ENCODE results near the gene NDUFAB1. TPM values are rescaled to one million over a fixed set of nuclear protein-coding genes. Genes with fewer than 3 reads are reported as not detected.

NDUFAB1 gene
- total and polyA plus RNA-seq, 2 of the 13 experiments (the other 11 are each of a cell fraction or from before 2014, with no cell fraction given), result 221 to 601 TPM

DNA sequence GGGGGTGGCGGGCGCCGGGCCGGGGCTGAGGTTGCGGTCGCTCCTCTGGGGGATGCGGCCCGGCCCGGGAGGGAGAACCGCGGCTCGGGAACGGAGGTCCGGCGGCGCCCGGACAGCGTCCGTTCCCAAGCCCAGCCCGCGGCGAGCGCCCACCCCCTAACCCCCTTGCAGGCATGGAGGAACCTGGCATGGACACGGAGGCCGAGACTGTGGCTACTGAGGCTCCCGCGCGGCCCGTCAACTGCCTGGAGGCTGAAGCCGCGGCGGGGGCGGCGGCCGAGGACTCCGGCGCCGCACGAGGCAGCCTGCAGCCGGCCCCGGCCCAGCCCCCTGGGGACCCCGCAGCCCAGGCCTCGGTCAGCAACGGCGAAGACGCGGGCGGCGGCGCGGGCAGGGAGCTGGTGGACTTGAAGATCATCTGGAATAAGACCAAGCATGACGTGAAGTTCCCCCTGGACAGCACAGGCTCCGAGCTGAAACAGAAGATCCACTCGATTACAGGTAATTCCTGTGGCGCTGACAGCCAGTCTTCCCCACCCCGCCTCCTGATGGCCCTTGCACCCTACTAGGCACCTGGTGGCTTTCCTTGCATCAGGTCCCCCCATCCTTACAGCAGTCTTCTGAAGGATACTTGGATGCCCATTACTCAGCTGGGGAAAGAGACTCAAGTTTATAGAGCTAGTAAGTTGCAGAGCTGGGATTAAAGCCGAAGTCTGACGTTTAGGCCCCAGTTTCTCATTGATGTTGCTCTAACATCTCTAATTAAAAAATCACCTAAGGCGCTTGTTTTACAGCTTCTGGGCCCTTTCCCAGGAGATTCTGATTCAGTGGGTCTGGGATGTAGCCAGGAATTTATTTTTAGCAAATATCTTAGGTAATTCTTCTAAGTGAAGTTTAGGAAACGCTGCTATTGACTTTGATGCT, 38.1 kb downstream of the NDUFAB1 start (continued):
- TF ChIP-seq TARDBP (CRISPR knock-in tag; IDR thresholded peaks at IDR 0.05), result peak; percentile 12; the same call in 1 of the 2 replicates
- no peak; the same call in 1 of the 2 replicates for TF ChIP-seq MTA1 (CRISPR knock-in tag; IDR thresholded peaks at IDR 0.05; ENCODE audit: borderline replicate concordance)
- TF ChIP-seq MEIS2 (CRISPR knock-in tag; IDR thresholded peaks at IDR 0.05), result 0 out of 2 replicates have a peak, but pooled peaks have one; percentile 41
- TF ChIP-seq SOX13 (IDR thresholded peaks at IDR 0.05), result no peak
- TF ChIP-seq SOX13 (CRISPR knock-in tag; conservative IDR thresholded peaks at IDR 0.05 in 1 of 2, IDR thresholded peaks at IDR 0.05 in 1 of 2), result no peak
- peak; percentile 62; the same call in 1 of the 2 replicates for TF ChIP-seq ZNF737 (CRISPR knock-in tag; IDR thresholded peaks at IDR 0.05; ENCODE audit: borderline replicate concordance)
- TF ChIP-seq, protein P1, sequence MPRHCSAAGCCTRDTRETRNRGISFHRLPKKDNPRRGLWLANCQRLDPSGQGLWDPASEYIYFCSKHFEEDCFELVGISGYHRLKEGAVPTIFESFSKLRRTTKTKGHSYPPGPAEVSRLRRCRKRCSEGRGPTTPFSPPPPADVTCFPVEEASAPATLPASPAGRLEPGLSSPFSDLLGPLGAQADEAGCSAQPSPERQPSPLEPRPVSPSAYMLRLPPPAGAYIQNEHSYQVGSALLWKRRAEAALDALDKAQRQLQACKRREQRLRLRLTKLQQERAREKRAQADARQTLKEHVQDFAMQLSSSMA (CRISPR knock-in tag; IDR thresholded peaks at IDR 0.05), result 0 out of 2 replicates have a peak, but pooled peaks have one; percentile 1
- TF ChIP-seq, protein P2, sequence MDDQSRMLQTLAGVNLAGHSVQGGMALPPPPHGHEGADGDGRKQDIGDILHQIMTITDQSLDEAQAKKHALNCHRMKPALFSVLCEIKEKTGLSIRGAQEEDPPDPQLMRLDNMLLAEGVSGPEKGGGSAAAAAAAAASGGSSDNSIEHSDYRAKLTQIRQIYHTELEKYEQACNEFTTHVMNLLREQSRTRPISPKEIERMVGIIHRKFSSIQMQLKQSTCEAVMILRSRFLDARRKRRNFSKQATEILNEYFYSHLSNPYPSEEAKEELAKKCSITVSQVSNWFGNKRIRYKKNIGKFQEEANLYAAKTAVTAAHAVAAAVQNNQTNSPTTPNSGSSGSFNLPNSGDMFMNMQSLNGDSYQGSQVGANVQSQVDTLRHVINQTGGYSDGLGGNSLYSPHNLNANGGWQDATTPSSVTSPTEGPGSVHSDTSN (CRISPR knock-in tag; IDR thresholded peaks at IDR 0.05; ENCODE audit: borderline replicate concordance), result no peak
- TF ChIP-seq, protein P3, sequence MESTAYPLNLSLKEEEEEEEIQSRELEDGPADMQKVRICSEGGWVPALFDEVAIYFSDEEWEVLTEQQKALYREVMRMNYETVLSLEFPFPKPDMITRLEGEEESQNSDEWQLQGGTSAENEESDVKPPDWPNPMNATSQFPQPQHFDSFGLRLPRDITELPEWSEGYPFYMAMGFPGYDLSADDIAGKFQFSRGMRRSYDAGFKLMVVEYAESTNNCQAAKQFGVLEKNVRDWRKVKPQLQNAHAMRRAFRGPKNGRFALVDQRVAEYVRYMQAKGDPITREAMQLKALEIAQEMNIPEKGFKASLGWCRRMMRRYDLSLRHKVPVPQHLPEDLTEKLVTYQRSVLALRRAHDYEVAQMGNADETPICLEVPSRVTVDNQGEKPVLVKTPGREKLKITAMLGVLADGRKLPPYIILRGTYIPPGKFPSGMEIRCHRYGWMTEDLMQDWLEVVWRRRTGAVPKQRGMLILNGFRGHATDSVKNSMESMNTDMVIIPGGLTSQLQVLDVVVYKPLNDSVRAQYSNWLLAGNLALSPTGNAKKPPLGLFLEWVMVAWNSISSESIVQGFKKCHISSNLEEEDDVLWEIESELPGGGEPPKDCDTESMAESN (CRISPR knock-in tag; conservative IDR thresholded peaks at IDR 0.05), result peak; percentile 35; the same call in 1 of the 2 replicates
- peak; percentile 68; the same call in 1 of the 2 replicates for TF ChIP-seq FLYWCH1 (CRISPR knock-in tag; IDR thresholded peaks at IDR 0.05)
- 0 out of 2 replicates have a peak, but pooled peaks have one; percentile 3 for TF ChIP-seq ZNF24 (IDR thresholded peaks at IDR 0.05)
- peak; percentile 54; the same call in 1 of the 2 replicates for TF ChIP-seq ZNF264 (CRISPR knock-in tag; IDR thresholded peaks at IDR 0.05)
- TF ChIP-seq KLF9 (CRISPR knock-in tag; IDR thresholded peaks at IDR 0.05; ENCODE audit: low read depth), result 0 out of 2 replicates have a peak, but pooled peaks have one; percentile 39
- no peak for TF ChIP-seq ZNF616 (CRISPR knock-in tag; IDR thresholded peaks at IDR 0.05; ENCODE audit: low read depth)
- peak; percentile 57 for TF ChIP-seq ASH2L (IDR thresholded peaks at IDR 0.05; ENCODE audit: insufficient read length, low read depth, low read length)
- no peak for TF ChIP-seq NFYB (CRISPR knock-in tag; IDR thresholded peaks at IDR 0.05)
- TF ChIP-seq TOPORS (CRISPR knock-in tag; IDR thresholded peaks at IDR 0.05), result peak; percentile 29; the same call in 1 of the 2 replicates
- no peak for TF ChIP-seq SRSF4 (IDR thresholded peaks at IDR 0.05; ENCODE audit: low read depth, low read length, poor library complexity, severe bottlenecking)
- peak; percentile 4; the same call in 1 of the 2 replicates for TF ChIP-seq BORCS8-MEF2B (CRISPR knock-in tag; IDR thresholded peaks at IDR 0.05)
- no peak for TF ChIP-seq ZNF564 (CRISPR knock-in tag; IDR thresholded peaks at IDR 0.05)
- 0 out of 2 replicates have a peak, but pooled peaks have one; percentile 44 for TF ChIP-seq ZSCAN25 (CRISPR knock-in tag; IDR thresholded peaks at IDR 0.05)
- peak; percentile 23; the same call in 1 of the 2 replicates for TF ChIP-seq ZBTB38 (CRISPR knock-in tag; IDR thresholded peaks at IDR 0.05)

All from HepG2 (cell line).